VCaP (cell line): ENCODE data around the gene NPM1.

Experiments used
- H3K27ac ChIP-seq: fragments of 450-650 bp; 2 replicates; pipeline ENCODE4 v1.5.1; 2017
- TF ChIP-seq, protein P1 (sequence below): fragments of 450-650 bp; conservative IDR thresholded peaks from 2 replicates; pipeline ENCODE4 v1.5.1; 2017; ENCODE audit warnings: mild to moderate bottlenecking, moderate library complexity

Gene NPM1

DNA sequence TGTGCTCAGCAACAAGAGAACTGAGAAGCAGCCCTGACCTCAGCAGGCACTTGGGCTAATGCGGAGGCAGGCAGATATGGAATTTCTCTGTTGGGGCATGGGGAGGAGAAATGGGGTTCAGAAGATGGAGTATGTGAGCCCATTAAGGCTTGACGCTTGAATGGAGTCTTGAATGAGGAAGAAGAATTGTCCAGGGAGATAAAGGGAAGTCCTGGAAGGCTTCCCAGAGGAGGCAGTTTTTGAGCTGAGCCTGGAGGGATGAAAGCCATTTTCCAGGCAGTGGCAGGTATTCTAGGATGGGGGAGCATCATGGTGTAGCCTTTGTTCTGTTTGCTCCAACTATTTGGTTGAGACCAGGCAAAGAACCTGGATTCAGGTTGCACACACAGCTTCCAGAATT, 66.3 kb downstream of the NPM1 start:
- TF ChIP-seq, protein P1, sequence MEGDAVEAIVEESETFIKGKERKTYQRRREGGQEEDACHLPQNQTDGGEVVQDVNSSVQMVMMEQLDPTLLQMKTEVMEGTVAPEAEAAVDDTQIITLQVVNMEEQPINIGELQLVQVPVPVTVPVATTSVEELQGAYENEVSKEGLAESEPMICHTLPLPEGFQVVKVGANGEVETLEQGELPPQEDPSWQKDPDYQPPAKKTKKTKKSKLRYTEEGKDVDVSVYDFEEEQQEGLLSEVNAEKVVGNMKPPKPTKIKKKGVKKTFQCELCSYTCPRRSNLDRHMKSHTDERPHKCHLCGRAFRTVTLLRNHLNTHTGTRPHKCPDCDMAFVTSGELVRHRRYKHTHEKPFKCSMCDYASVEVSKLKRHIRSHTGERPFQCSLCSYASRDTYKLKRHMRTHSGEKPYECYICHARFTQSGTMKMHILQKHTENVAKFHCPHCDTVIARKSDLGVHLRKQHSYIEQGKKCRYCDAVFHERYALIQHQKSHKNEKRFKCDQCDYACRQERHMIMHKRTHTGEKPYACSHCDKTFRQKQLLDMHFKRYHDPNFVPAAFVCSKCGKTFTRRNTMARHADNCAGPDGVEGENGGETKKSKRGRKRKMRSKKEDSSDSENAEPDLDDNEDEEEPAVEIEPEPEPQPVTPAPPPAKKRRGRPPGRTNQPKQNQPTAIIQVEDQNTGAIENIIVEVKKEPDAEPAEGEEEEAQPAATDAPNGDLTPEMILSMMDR, result no peak

GRCh38 chr5:171454549-171454948, 66.9 kb downstream of the NPM1 start:
- no peak overlapping the region for H3K27ac ChIP-seq
- TF ChIP-seq, protein P1, result no peak

More for the DNA sequence above, 66.3 kb downstream of the NPM1 start:
- H3K27ac ChIP-seq, result no peak overlapping the region

GRCh38 chr5:171455522-171455921, 67.9 kb downstream of the NPM1 start:
- TF ChIP-seq, protein P1, result no peak

DNA sequence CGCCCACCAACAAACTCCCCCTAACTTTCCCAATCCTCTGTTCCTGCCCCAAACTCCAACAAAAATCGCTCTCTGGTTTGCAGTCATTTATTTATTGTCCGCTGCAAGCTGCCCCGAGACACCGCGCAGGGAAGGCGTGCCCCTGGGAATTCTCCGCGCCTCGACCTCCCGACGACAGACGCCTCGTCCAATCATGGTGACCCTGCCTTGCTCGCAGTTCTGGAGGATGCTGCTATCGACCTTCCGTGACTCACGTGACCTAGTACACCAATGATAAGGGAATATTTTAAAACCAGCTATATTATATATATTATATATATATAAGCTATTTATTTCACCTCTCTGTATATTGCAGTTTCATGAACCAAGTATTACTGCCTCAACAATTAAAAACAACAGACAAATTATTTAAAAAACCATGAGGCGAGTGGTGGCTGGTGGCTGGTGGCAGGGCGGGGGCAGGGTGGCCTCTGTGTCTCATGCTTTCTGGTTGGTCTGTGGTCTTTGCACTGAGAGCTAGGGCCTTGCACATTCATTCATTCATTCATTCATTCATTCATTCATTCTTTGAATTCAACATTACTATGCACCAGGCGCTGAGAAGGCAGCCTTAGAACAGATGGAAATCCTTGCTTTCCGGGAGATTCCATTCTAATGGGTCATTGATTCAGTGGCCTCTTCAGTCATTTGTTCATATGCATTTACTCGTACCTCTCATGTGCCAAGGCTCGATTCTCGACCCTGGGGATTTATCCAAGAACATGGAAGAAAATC, 69.7 kb downstream of the NPM1 start:
- TF ChIP-seq, protein P1, result no peak
- no peak overlapping the region for H3K27ac ChIP-seq

More at GRCh38 chr5:171455522-171455921, 67.9 kb downstream of the NPM1 start:
- no peak overlapping the region for H3K27ac ChIP-seq

- TF ChIP-seq, protein P1, result no peak
- no peak overlapping the region for H3K27ac ChIP-seq
These were observed 72.2 kb downstream of the NPM1 start for GRCh38 chr5:171459839-171460238.
